GM06990 (cell line): Measurements from ENCODE around the gene BIN1.

Experiments used
- DNase-seq: peaks from one replicate; pipeline ENCODE4 v3.0.0-alpha.2; 2011; ENCODE audit not compliant: insufficient read length; ENCODE audit errors: extremely low read depth
- H3K27me3 ChIP-seq: replicated peaks from 2 replicates; pipeline ENCODE4 v1.6.0; 2011; ENCODE audit warnings: low read length; ENCODE audit not compliant: control insufficient read depth, insufficient read depth
- H3K36me3 ChIP-seq: 2 replicates; pipeline ENCODE4 v1.5.1; 2011; ENCODE audit warnings: low read length; ENCODE audit not compliant: control insufficient read depth, insufficient read depth
- H3K4me3 ChIP-seq: replicated peaks from 2 replicates; pipeline ENCODE4 v1.5.1; 2011; ENCODE audit warnings: low read depth, mild to moderate bottlenecking, control low read depth, low read length
- CTCF ChIP-seq: IDR thresholded peaks from 2 replicates; pipeline ENCODE4 v1.5.1; 2011; ENCODE audit warnings: low read length, control low read depth, mild to moderate bottlenecking, inconsistent platforms; ENCODE audit not compliant: insufficient read depth, poor library complexity, severe bottlenecking

BIN1 gene

GRCh38 chr2:127083819-127084503, 23.0 kb downstream of the BIN1 start:
- TF ChIP-seq CTCF = no peak
- H3K4me3 ChIP-seq = no peak overlapping the region
- no peaks in the 10 kb centered on the region for H3K27me3 ChIP-seq
- no peaks in the 10 kb centered on the region for H3K36me3 ChIP-seq
- DNase-seq = no peak

- H3K36me3 ChIP-seq = no peaks in the 10 kb centered on the region
- H3K27me3 ChIP-seq = no peaks in the 10 kb centered on the region
- H3K4me3 ChIP-seq = no peak overlapping the region
- no peak for TF ChIP-seq CTCF
- DNase-seq = no peak
These were observed 24.0 kb downstream of the BIN1 start for GRCh38 chr2:127082974-127083373.

- no peak for TF ChIP-seq CTCF
- Histone ChIP-seq H3K4me3 (peak overlapping the region; percentile 53), H3K27me3 (no peaks in the 10 kb centered on the region), H3K36me3 (no peaks in the 10 kb centered on the region)
- DNase-seq = peak; percentile 62
These were observed 24.9 kb downstream of the BIN1 start for GRCh38 chr2:127081826-127082633.

- no peak for TF ChIP-seq CTCF
- peak; percentile 53 for DNase-seq
- no peaks in the 10 kb centered on the region for H3K27me3 ChIP-seq
- no peaks in the 10 kb centered on the region for H3K36me3 ChIP-seq
- H3K4me3 ChIP-seq = peak overlapping the region; percentile 53
These were observed 25.8 kb downstream of the BIN1 start for GRCh38 chr2:127080938-127081755.

GRCh38 chr2:127080226-127080937, 26.6 kb downstream of the BIN1 start:
- H3K27me3 ChIP-seq = no peaks in the 10 kb centered on the region
- no peaks in the 10 kb centered on the region; the same call in 1 of the 2 replicates for H3K36me3 ChIP-seq
- peak overlapping the region; percentile 53 for H3K4me3 ChIP-seq
- no peak for DNase-seq
- no peak for TF ChIP-seq CTCF
